Stimulated activated naive CD4-positive, alpha-beta T cell treated with Interleukin-2 at 50 U/mL for 16 hours (primary cell): ENCODE data around the gene ASTN2.
"Not testable (repeated sequence)": the region's sequence is repeated elsewhere in the genome, so short reads cannot be mapped to it uniquely, and the experiment has no call there.

Experiments
- DNase-seq: peaks from one replicate; lab custom pipeline; 2025; lab: John Stamatoyannopoulos, UW

The ASTN2 gene

GRCh38 chr9:116917895-116918508, 496.9 kb downstream of the ASTN2 start:
- DNase-seq: not testable (repeated sequence)

- DNase-seq: no peak
Observed at GRCh38 chr9:116913536-116913935, 501.3 kb downstream of the ASTN2 start.

GRCh38 chr9:116910201-116910600, 504.7 kb downstream of the ASTN2 start:
- DNase-seq: no peak

GRCh38 chr9:116907989-116908388, 506.9 kb downstream of the ASTN2 start:
- no peak for DNase-seq

- DNase-seq: no peak
Observed at GRCh38 chr9:116905171-116905588, 509.7 kb downstream of the ASTN2 start.

- no peak for DNase-seq
Observed at GRCh38 chr9:116904165-116904564, 510.7 kb downstream of the ASTN2 start.

- DNase-seq: no peak
Observed at GRCh38 chr9:116901260-116901659, 513.6 kb downstream of the ASTN2 start.

GRCh38 chr9:116900543-116900942, 514.3 kb downstream of the ASTN2 start:
- DNase-seq: no peak

GRCh38 chr9:116900007-116900367, 514.9 kb downstream of the ASTN2 start:
- no peak for DNase-seq

- DNase-seq: no peak
Observed at GRCh38 chr9:116899337-116900006, 515.4 kb downstream of the ASTN2 start.

- not testable (repeated sequence) for DNase-seq
Observed at GRCh38 chr9:116898131-116898530, 516.7 kb downstream of the ASTN2 start.

- no peak for DNase-seq
Observed at GRCh38 chr9:116897201-116897600, 517.7 kb downstream of the ASTN2 start.

GRCh38 chr9:116895961-116896360, 518.9 kb downstream of the ASTN2 start:
- no peak for DNase-seq

- no peak for DNase-seq
Observed at GRCh38 chr9:116891424-116891823, 523.4 kb downstream of the ASTN2 start.

GRCh38 chr9:116888476-116888875, 526.4 kb downstream of the ASTN2 start:
- DNase-seq: not testable (repeated sequence)

- DNase-seq: no peak
Observed at GRCh38 chr9:116888066-116888465, 526.8 kb downstream of the ASTN2 start.

- DNase-seq: no peak
Observed at GRCh38 chr9:116883676-116884075, 531.2 kb downstream of the ASTN2 start.

GRCh38 chr9:116877072-116877471, 537.8 kb downstream of the ASTN2 start:
- DNase-seq: no peak

GRCh38 chr9:116875576-116875975, 539.3 kb downstream of the ASTN2 start:
- no peak for DNase-seq

- DNase-seq: no peak
Observed at GRCh38 chr9:116873937-116874914, 540.6 kb downstream of the ASTN2 start.

GRCh38 chr9:116873491-116873890, 541.4 kb downstream of the ASTN2 start:
- no peak for DNase-seq

- no peak for DNase-seq
Observed at GRCh38 chr9:116870566-116870965, 544.3 kb downstream of the ASTN2 start.

- DNase-seq: no peak
Observed at GRCh38 chr9:116868201-116868600, 546.7 kb downstream of the ASTN2 start.
